A673 (cell line): ENCODE data around the gene ZDHHC11.

Experiments
- CTCF ChIP-seq: fragments of 300-800, 200-600 bp; sonication (generic); conservative IDR thresholded peaks from 2 replicates; pipeline ENCODE4 v1.5.1; 2017; ENCODE audit warnings: low read depth, mild to moderate bottlenecking, antibody characterized with exemption, low read length, moderate library complexity, mixed read lengths
- EZH2 ChIP-seq: fragments of 200-600 bp; sonication (generic); IDR thresholded peaks from 2 replicates; pipeline ENCODE4 v1.6.1; 2017; ENCODE audit warnings: borderline replicate concordance, low read depth, mild to moderate bottlenecking, mixed read lengths, antibody characterized with exemption, low read length; ENCODE audit not compliant: poor library complexity, severe bottlenecking

- TF ChIP-seq CTCF (no peak), EZH2 (no peak)
Observed at GRCh38 chr5:884345-885126, 33.8 kb upstream of the ZDHHC11 start.
